Measurements from ENCODE around the gene MSL3B.

Gene MSL3B

GRCh38 chr2:233862261-233862768 is 5.9 kb downstream of the MSL3B start:
- no peak for ATAC-seq

GRCh38 chr2:233858331-233858730 is 9.9 kb downstream of the MSL3B start:
- no peak for ATAC-seq
- TF ChIP-seq ZFP3 (CRISPR knock-in tag; IDR thresholded peaks at IDR 0.05) = no peak
- no peak for TF ChIP-seq SNAI2 (CRISPR knock-in tag; IDR thresholded peaks at IDR 0.05)
- TF ChIP-seq CSDC2 (CRISPR knock-in tag; IDR thresholded peaks at IDR 0.05) = no peak
- no peak for TF ChIP-seq CSRNP3 (CRISPR knock-in tag; IDR thresholded peaks at IDR 0.05)
- no peak for TF ChIP-seq ESRRG (CRISPR knock-in tag; IDR thresholded peaks at IDR 0.05)
- TF ChIP-seq PATZ1 (CRISPR knock-in tag; IDR thresholded peaks at IDR 0.05; ENCODE audit: borderline replicate concordance) = no peak
- no peak for TF ChIP-seq ZC3H10 (CRISPR knock-in tag; IDR thresholded peaks at IDR 0.05)
- no peak for TF ChIP-seq ZNF565 (CRISPR knock-in tag; conservative IDR thresholded peaks at IDR 0.05; ENCODE audit: low read depth)
- no peak for TF ChIP-seq OSR1 (CRISPR knock-in tag; IDR thresholded peaks at IDR 0.05)
- TF ChIP-seq ARNTL (CRISPR knock-in tag; IDR thresholded peaks at IDR 0.05; ENCODE audit: borderline replicate concordance, low read depth) = no peak
- TF ChIP-seq TSHZ2 (CRISPR knock-in tag; IDR thresholded peaks at IDR 0.05) = no peak
- TF ChIP-seq ISL1 (CRISPR knock-in tag; IDR thresholded peaks at IDR 0.05) = no peak
- no peak for TF ChIP-seq ZNF70 (CRISPR knock-in tag; IDR thresholded peaks at IDR 0.05)
- no peak for TF ChIP-seq PPARA (CRISPR knock-in tag; IDR thresholded peaks at IDR 0.05; ENCODE audit: borderline replicate concordance)
- no peak for TF ChIP-seq ZFP30 (CRISPR knock-in tag; IDR thresholded peaks at IDR 0.05)
- no peak for TF ChIP-seq BACH2 (CRISPR knock-in tag; IDR thresholded peaks at IDR 0.05; ENCODE audit: borderline replicate concordance)
- no peak for TF ChIP-seq GLIS3 (CRISPR knock-in tag; IDR thresholded peaks at IDR 0.05)
- no peak for TF ChIP-seq ZNF8 (CRISPR knock-in tag; IDR thresholded peaks at IDR 0.05)

More at GRCh38 chr2:233862261-233862768, 5.9 kb downstream of the MSL3B start:
- TF ChIP-seq CREB5 (CRISPR knock-in tag; IDR thresholded peaks at IDR 0.05; ENCODE audit: low read depth) (no peak), SNAI2 (CRISPR knock-in tag; IDR thresholded peaks at IDR 0.05) (no peak), ISL1 (CRISPR knock-in tag; IDR thresholded peaks at IDR 0.05) (no peak), PATZ1 (CRISPR knock-in tag; IDR thresholded peaks at IDR 0.05; ENCODE audit: borderline replicate concordance) (no peak), CSDC2 (CRISPR knock-in tag; IDR thresholded peaks at IDR 0.05) (no peak), ZNF70 (CRISPR knock-in tag; IDR thresholded peaks at IDR 0.05) (no peak), POU6F1 (CRISPR knock-in tag; IDR thresholded peaks at IDR 0.05; ENCODE audit: borderline replicate concordance, low read depth) (no peak), ARNTL (CRISPR knock-in tag; IDR thresholded peaks at IDR 0.05; ENCODE audit: borderline replicate concordance, low read depth) (no peak), ZNF8 (CRISPR knock-in tag; IDR thresholded peaks at IDR 0.05) (no peak)

Measured in SK-N-SH treated with all-trans-retinoic acid at 6 μM for 48 hours (cell line).